PC-3 (cell line): ENCODE measurements around the gene BAZ1B. TPM values are rescaled to one million over a fixed set of nuclear protein-coding genes. Genes with fewer than 3 reads are reported as not detected.

Experiments
- ATAC-seq: fragments of 200-7000 bp; cut with Tn5 transposase; 2 replicates; pipeline ENCODE4 v1.9.1; 2020; ENCODE audit warnings: mild to moderate bottlenecking, moderate library complexity
- BruUV-seq: library from RNA; stranded (reverse); fragments of 400-500 nt; replicated peaks from 2 replicates; lab custom pipeline; 2021; lab: Mats Ljungman, UMichigan
- CTCF ChIA-PET: fragments of 300-600 bp; sonication (Branson Sonifier 250); formaldehyde crosslinking; loops from one replicate; lab custom pipeline; 2022; ENCODE audit warnings: antibody characterized with exemption; lab: Charles Lee
- POLR2A ChIA-PET: fragments of 300-600 bp; sonication (Branson Sonifier 250); formaldehyde crosslinking; loops from one replicate; lab custom pipeline; 2022; ENCODE audit warnings: antibody characterized with exemption; ENCODE audit not compliant: unreplicated experiment; lab: Charles Lee
- DNase-seq: peaks from one replicate; pipeline ENCODE4 v3.0.0-alpha.2; 2015
- H2AFZ ChIP-seq: fragments of 300-600 bp; sonication (generic); 2 replicates; pipeline ENCODE4 v1.6.0; 2016; ENCODE audit warnings: antibody characterized with exemption, low read length
- H3F3A ChIP-seq: fragments of 300-600 bp; sonication (generic); one replicate; pipeline ENCODE4 v1.6.0; 2017; ENCODE audit warnings: antibody characterized with exemption, low read length, control low read depth, mild to moderate bottlenecking; ENCODE audit not compliant: unreplicated experiment
- H3K27ac ChIP-seq: fragments of 300-600 bp; sonication (generic); 2 replicates; pipeline ENCODE4 v1.5.1; 2016; ENCODE audit warnings: mild to moderate bottlenecking, low read length
- H3K27me3 ChIP-seq: fragments of 300-600 bp; sonication (generic); 2 replicates; pipeline ENCODE4 v1.6.1; 2016; ENCODE audit warnings: low read length, mixed read lengths
- H3K36me3 ChIP-seq: fragments of 300-600 bp; sonication (generic); 2 replicates; pipeline ENCODE4 v1.6.1; 2016; ENCODE audit warnings: low read depth, mixed run types, low read length, mixed read lengths
- H3K4me1 ChIP-seq: fragments of 300-600 bp; sonication (generic); 2 replicates; pipeline ENCODE4 v1.5.1; 2016; ENCODE audit warnings: low read length; ENCODE audit not compliant: insufficient read depth
- H3K4me2 ChIP-seq: fragments of 300-600 bp; sonication (generic); 2 replicates; pipeline ENCODE4 v1.6.0; 2016; ENCODE audit warnings: low read length
- H3K4me3 ChIP-seq: fragments of 300-600 bp; sonication (generic); 2 replicates; pipeline ENCODE4 v1.5.1; 2016; ENCODE audit warnings: mild to moderate bottlenecking, low read length, mixed read lengths
- H3K79me2 ChIP-seq: fragments of 300-600 bp; sonication (generic); 2 replicates; pipeline ENCODE4 v1.6.1; 2017; ENCODE audit warnings: low read length, mixed read lengths
- H3K9ac ChIP-seq: fragments of 300-600 bp; sonication (generic); 2 replicates; pipeline ENCODE4 v1.6.0; 2016; ENCODE audit warnings: mild to moderate bottlenecking, low read length
- H3K9me2 ChIP-seq: fragments of 300-600 bp; sonication (generic); replicated peaks from 2 replicates; pipeline ENCODE4 v1.6.1; 2016; ENCODE audit warnings: mixed run types, low read length, mixed read lengths
- H3K9me3 ChIP-seq: fragments of 300-600 bp; sonication (generic); 2 replicates; pipeline ENCODE4 v1.6.1; 2016; ENCODE audit warnings: low read length, mixed read lengths
- H4K20me1 ChIP-seq: fragments of 300-600 bp; sonication (generic); 2 replicates; pipeline ENCODE4 v1.6.1; 2016; ENCODE audit warnings: low read length, mixed read lengths
- EZH2 ChIP-seq: fragments of 300-600 bp; sonication (generic); IDR thresholded peaks from one replicate; pipeline ENCODE4 v1.6.1; 2017; ENCODE audit warnings: antibody characterized with exemption, mild to moderate bottlenecking, low read length; ENCODE audit not compliant: unreplicated experiment
- EZH2phosphoT487 ChIP-seq: fragments of 300-600 bp; sonication (generic); IDR thresholded peaks from 2 replicates; pipeline ENCODE4 v1.6.1; 2018; ENCODE audit warnings: mild to moderate bottlenecking, antibody characterized with exemption, low read length, borderline replicate concordance
- intact Hi-C: fragments of 100-400 bp; cut with micrococcal nuclease; formaldehyde crosslinking; loops from 2 replicates; pipeline ENCODE4 v1.9.0; 2023
- total RNA-seq: library from RNA; depleted of rRNA; stranded (reverse); fragments of >200 nt; gene quantifications from 2 replicates; pipeline ENCODE4 v1.2.3, GENCODE V29; 2014
- TF ChIP-seq, protein P1 (sequence below): fragments of 300-600 bp; sonication (generic); conservative IDR thresholded peaks from 2 replicates; pipeline ENCODE4 v1.5.1; 2017; ENCODE audit warnings: antibody characterized with exemption, low read depth, mild to moderate bottlenecking, low read length

Gene BAZ1B
- total RNA-seq, 1 experiment from 2014 or later: 45.5 TPM

DNA sequence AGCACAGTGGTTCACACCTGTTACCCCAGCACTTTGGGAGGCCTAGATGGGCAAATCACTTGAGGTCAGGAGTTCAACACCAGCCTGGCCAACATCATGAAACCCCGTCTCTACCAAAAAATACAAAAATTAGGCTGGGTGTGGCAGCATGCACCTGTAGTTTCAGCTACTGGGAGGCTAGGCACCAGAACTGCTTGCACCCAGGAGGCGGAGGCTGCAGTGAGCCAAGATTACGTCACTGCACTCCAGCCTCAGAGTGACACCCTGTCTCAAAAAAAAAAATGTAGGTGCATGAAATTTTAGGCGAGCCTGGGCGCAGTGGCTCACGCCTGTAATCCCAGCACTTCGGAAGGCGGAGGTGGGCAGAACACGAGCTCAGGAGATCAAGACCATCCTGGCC lies 25.7 kb upstream of the BAZ1B start:
- BruUV-seq: no TSS peak
- POLR2A ChIA-PET: no interaction called here
- Histone ChIP-seq H3K4me2 (no peak overlapping the region), H4K20me1 (no peaks in the 10 kb centered on the region), H3F3A (no peaks in the 10 kb centered on the region), H3K9me2 (no peaks in the 10 kb centered on the region), H3K79me2 (peaks cover 63% of the 10 kb centered on the region), H3K9ac (no peak overlapping the region), H3K27ac (no peak overlapping the region), H3K9me3 (no peaks in the 10 kb centered on the region), H2AFZ (no peak overlapping the region), H3K27me3 (no peaks in the 10 kb centered on the region), H3K36me3 (peaks cover 21% of the 10 kb centered on the region), H3K4me3 (no peak overlapping the region), H3K4me1 (no peaks in the 10 kb centered on the region)
- DNase-seq: no peak
- TF ChIP-seq EZH2phosphoT487 (no peak), EZH2 (no peak)
- TF ChIP-seq, protein P1, sequence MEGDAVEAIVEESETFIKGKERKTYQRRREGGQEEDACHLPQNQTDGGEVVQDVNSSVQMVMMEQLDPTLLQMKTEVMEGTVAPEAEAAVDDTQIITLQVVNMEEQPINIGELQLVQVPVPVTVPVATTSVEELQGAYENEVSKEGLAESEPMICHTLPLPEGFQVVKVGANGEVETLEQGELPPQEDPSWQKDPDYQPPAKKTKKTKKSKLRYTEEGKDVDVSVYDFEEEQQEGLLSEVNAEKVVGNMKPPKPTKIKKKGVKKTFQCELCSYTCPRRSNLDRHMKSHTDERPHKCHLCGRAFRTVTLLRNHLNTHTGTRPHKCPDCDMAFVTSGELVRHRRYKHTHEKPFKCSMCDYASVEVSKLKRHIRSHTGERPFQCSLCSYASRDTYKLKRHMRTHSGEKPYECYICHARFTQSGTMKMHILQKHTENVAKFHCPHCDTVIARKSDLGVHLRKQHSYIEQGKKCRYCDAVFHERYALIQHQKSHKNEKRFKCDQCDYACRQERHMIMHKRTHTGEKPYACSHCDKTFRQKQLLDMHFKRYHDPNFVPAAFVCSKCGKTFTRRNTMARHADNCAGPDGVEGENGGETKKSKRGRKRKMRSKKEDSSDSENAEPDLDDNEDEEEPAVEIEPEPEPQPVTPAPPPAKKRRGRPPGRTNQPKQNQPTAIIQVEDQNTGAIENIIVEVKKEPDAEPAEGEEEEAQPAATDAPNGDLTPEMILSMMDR: no peak
- ATAC-seq: no peak
- intact Hi-C loops: no loop called here
- CTCF ChIA-PET: no interaction called here

DNA sequence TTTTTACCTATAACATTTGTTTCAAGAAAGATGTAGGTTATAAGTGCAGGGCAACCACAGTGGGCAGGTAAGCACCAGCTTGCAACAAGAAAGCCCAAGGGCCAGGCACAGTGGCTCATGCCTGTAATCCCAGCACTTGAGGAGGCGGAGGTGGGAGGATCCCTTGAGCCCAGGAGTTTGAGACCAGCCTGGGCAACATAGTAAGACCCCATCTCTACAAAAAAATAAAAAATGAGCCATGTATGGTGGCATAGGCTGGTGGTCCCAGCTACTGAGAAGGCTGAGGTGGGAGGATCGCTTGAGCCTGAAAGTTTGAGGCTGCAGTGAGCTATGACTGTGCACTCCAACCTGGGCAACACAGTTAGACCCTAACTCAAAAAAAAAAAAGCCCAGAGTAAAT lies 22.6 kb upstream of the BAZ1B start:
- peaks cover 29% of the 10 kb centered on the region for H3K36me3 ChIP-seq
- DNase-seq: no peak
- H3K4me2 ChIP-seq: no peak overlapping the region
- ChIA-PET POLR2A (no interaction called here), CTCF (no interaction called here)
- H2AFZ ChIP-seq: no peak overlapping the region
- no peak for TF ChIP-seq EZH2
- no peak for TF ChIP-seq EZH2phosphoT487
- TF ChIP-seq, protein P1: no peak
- H3F3A ChIP-seq: no peaks in the 10 kb centered on the region
- no peaks in the 10 kb centered on the region for H4K20me1 ChIP-seq
- H3K9me3 ChIP-seq: no peaks in the 10 kb centered on the region
- ATAC-seq: no peak
- no peaks in the 10 kb centered on the region for H3K4me1 ChIP-seq
- no peaks in the 10 kb centered on the region for H3K9me2 ChIP-seq
- H3K27ac ChIP-seq: no peak overlapping the region
- no peak overlapping the region for H3K9ac ChIP-seq
- intact Hi-C loops: no loop called here
- no peak overlapping the region for H3K4me3 ChIP-seq
- BruUV-seq: no TSS peak
- H3K79me2 ChIP-seq: peaks cover 46% of the 10 kb centered on the region
- H3K27me3 ChIP-seq: no peaks in the 10 kb centered on the region

DNA sequence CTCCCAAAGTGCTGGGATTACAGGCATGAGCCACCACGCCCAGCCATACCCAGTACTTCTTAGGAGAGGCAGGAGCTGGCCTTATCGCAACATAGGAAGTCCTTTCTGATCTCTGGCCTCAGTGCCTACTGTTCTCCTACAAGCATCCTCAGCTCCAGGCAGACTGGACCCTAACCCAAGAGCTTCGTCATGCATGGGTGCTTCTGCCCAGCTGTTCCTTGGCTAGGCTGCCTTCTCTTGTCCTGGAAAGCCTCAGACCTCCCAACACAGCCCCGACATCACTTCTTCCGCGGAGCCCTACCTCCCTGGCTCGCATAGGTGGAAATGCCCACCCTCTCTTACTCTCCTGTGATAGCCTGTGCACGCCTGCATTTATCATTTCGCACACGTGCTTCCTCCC lies 19.6 kb upstream of the BAZ1B start:
- Histone ChIP-seq H3K27me3 (no peaks in the 10 kb centered on the region), H3K79me2 (peaks cover 17% of the 10 kb centered on the region), H3F3A (no peaks in the 10 kb centered on the region), H3K36me3 (peaks cover 27% of the 10 kb centered on the region), H3K27ac (no peak overlapping the region), H3K9ac (no peak overlapping the region), H3K9me2 (no peaks in the 10 kb centered on the region), H3K9me3 (no peaks in the 10 kb centered on the region), H2AFZ (no peak overlapping the region), H3K4me2 (no peak overlapping the region), H4K20me1 (no peaks in the 10 kb centered on the region), H3K4me1 (no peaks in the 10 kb centered on the region), H3K4me3 (no peak overlapping the region)
- DNase-seq (no peak), ATAC-seq (no peak)
- intact Hi-C loops: no loop called here
- BruUV-seq: no TSS peak
- ChIA-PET CTCF (no interaction called here), POLR2A (no interaction called here)
- TF ChIP-seq, protein P1: no peak
- TF ChIP-seq EZH2phosphoT487 (no peak), EZH2 (no peak)
